Natural killer cell (primary cell): ENCODE measurements around the gene CFL1. TPM values are rescaled to one million over a fixed set of nuclear protein-coding genes. Genes with fewer than 3 reads are reported as not detected.

Experiments
- ATAC-seq, 3 donors: fragments of 150-1000 bp in 2 of 3; fragments of 200-7000 bp in 1 of 3; cut with Tn5 transposase; 1 replicate in 1 of 3; 2 replicates in 2 of 3; pipeline ENCODE4 v1.10.0; 2021; ENCODE audit warnings: mild to moderate bottlenecking in 2 of 3, moderate library complexity in 2 of 3
- DNase-seq, 2 donors: peaks; one replicate each; pipeline versions ENCODE4 v3.0.0 to v3.0.0-alpha.2; 2013 to 2021; ENCODE audit warnings: mixed read lengths in 1 of 2
- H3K27ac ChIP-seq: one replicate; pipeline ENCODE4 v1.5.1; 2013; ENCODE audit warnings: mild to moderate bottlenecking, low read length
- H3K27me3 ChIP-seq: one replicate; pipeline ENCODE4 v1.6.1; 2013; ENCODE audit warnings: low read length; ENCODE audit not compliant: control insufficient read depth, insufficient read depth
- H3K36me3 ChIP-seq: one replicate; pipeline ENCODE4 v1.6.1; 2013; ENCODE audit warnings: low read length; ENCODE audit not compliant: control insufficient read depth, insufficient read depth
- H3K4me1 ChIP-seq: one replicate; pipeline ENCODE4 v1.6.1; 2013; ENCODE audit warnings: low read length; ENCODE audit not compliant: control insufficient read depth, insufficient read depth
- H3K4me3 ChIP-seq: one replicate; pipeline ENCODE4 v1.5.1; 2013; ENCODE audit warnings: low read length
- H3K9me3 ChIP-seq: one replicate; pipeline ENCODE4 v1.6.1; 2013; ENCODE audit warnings: low read length; ENCODE audit not compliant: control insufficient read depth, insufficient read depth
- H3K27ac Mint-ChIP-seq, 2 donors: one replicate each; pipeline ENCODE4 v1.8.0; 2022; ENCODE audit warnings: mild to moderate bottlenecking in 2 of 2, mixed read lengths in 2 of 2, moderate library complexity in 1 of 2
- H3K27me3 Mint-ChIP-seq, 2 donors: one replicate each; pipeline ENCODE4 v1.8.0; 2022; ENCODE audit warnings: low read depth in 2 of 2, mixed read lengths in 2 of 2
- H3K36me3 Mint-ChIP-seq: one replicate; pipeline ENCODE4 v1.8.0; 2022; ENCODE audit warnings: mixed read lengths
- H3K4me1 Mint-ChIP-seq, 2 donors: one replicate each; pipeline ENCODE4 v1.8.0; 2022; ENCODE audit warnings: mixed read lengths in 2 of 2
- H3K4me3 Mint-ChIP-seq: one replicate; pipeline ENCODE4 v1.8.0; 2022; ENCODE audit warnings: mild to moderate bottlenecking, moderate library complexity, mixed read lengths
- H3K9me3 Mint-ChIP-seq, 2 donors: one replicate each; pipeline ENCODE4 v1.8.0; 2022; ENCODE audit warnings: mixed read lengths in 2 of 2
- WGBS: methylation state at CpG from one replicate; pipeline ENCODE4 v1.1.7; 2013; ENCODE audit warnings: missing lambda C conversion rate; ENCODE audit not compliant: insufficient coverage; 5-methylcytosine and 5-hydroxymethylcytosine counted together
- intact Hi-C: fragments of 100-400 bp; cut with micrococcal nuclease; formaldehyde crosslinking; loops from one replicate; pipeline ENCODE4 v1.14.2; 2022
- total RNA-seq, 4 donors: library from RNA; stranded (reverse); fragments of 120-200 nt in 1 of 4; gene quantifications; one replicate each; pipeline versions ENCODE4 v1.2.3 to v1.2.4, GENCODE V29; 2013 to 2022
- TF ChIP-seq, protein P1 (sequence below): fragments of 200-600 bp; IDR thresholded peaks from one replicate; pipeline ENCODE4 v1.8.0; 2022; ENCODE audit warnings: antibody characterized with exemption

The CFL1 gene
- total RNA-seq, result 1,000 to 10,000 TPM; 1,035 to 1,220 (median 1,095) TPM
- 902 TPM for total RNA-seq (2013)

- TF ChIP-seq, protein P1, sequence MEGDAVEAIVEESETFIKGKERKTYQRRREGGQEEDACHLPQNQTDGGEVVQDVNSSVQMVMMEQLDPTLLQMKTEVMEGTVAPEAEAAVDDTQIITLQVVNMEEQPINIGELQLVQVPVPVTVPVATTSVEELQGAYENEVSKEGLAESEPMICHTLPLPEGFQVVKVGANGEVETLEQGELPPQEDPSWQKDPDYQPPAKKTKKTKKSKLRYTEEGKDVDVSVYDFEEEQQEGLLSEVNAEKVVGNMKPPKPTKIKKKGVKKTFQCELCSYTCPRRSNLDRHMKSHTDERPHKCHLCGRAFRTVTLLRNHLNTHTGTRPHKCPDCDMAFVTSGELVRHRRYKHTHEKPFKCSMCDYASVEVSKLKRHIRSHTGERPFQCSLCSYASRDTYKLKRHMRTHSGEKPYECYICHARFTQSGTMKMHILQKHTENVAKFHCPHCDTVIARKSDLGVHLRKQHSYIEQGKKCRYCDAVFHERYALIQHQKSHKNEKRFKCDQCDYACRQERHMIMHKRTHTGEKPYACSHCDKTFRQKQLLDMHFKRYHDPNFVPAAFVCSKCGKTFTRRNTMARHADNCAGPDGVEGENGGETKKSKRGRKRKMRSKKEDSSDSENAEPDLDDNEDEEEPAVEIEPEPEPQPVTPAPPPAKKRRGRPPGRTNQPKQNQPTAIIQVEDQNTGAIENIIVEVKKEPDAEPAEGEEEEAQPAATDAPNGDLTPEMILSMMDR, result no peak
- DNase-seq (peak; percentile 91 to 98), ATAC-seq (peak; percentile 60 to 80 (median 69))
- Histone ChIP-seq H3K4me3 (peak within 1 kb of the TSS; percentile 80), H3K9me3 (no peaks in the 10 kb centered on the region), H3K4me1 (peaks cover 61% of the 10 kb centered on the region), H3K36me3 (peaks cover 42% of the 10 kb centered on the region), H3K27me3 (no peaks in the 10 kb centered on the region), H3K27ac (peak within 1 kb of the TSS; percentile 64)
- H3K36me3 Mint-ChIP-seq, result peaks cover 7% of the 10 kb centered on the region
- WGBS, result under 1% methylated on average over 92 of the region's 92 CpGs
- no peaks in the 10 kb centered on the region for H3K9me3 Mint-ChIP-seq
- H3K27ac Mint-ChIP-seq, result peak within 1 kb of the TSS; percentile 97 to 98
- peaks cover 62 to 72% of the 10 kb centered on the region in 2 donors for H3K4me1 Mint-ChIP-seq
- H3K27me3 Mint-ChIP-seq, result no peaks in the 10 kb centered on the region
- intact Hi-C loops, result loop anchor here (1.0 to 5.0 kb wide), 3 partner anchors 15 to 243 kb away; partner anchors contain the start of genes C11orf68, DRAP1, EFEMP2 and PCNX3
- H3K4me3 Mint-ChIP-seq, result peak within 1 kb of the TSS; percentile 98
These were observed at the start of gene CFL1 for GRCh38 chr11:65857853-65858680. Gene CFL1, minus strand, starts transcription at chr11:65858180. Its CDS starts 81 bp downstream, at chr11:65858099.

GRCh38 chr11:65906602-65907001, 48.6 kb upstream of the CFL1 start:
- no peak overlapping the region for H3K27ac ChIP-seq
- Mint-ChIP-seq H3K36me3 (no peaks in the 10 kb centered on the region), H3K27ac (no peak overlapping the region), H3K27me3 (peaks cover 5 to 6% of the 10 kb centered on the region in 2 donors), H3K4me1 (peaks cover 10 to 11% of the 10 kb centered on the region in 2 donors), H3K4me3 (no peak overlapping the region), H3K9me3 (no peaks in the 10 kb centered on the region)
- ATAC-seq (no peak), DNase-seq (no peak)
- H3K9me3 ChIP-seq, result no peaks in the 10 kb centered on the region
- no peaks in the 10 kb centered on the region for H3K27me3 ChIP-seq
- no peak overlapping the region for H3K4me3 ChIP-seq
- intact Hi-C loops, result no loop called here
- peaks cover 12% of the 10 kb centered on the region for H3K4me1 ChIP-seq
- TF ChIP-seq, protein P1, result no peak
- 85% methylated on average over 5 of the region's 5 CpGs for WGBS
- no peaks in the 10 kb centered on the region for H3K36me3 ChIP-seq

GRCh38 chr11:65903715-65904114, 45.7 kb upstream of the CFL1 start:
- Mint-ChIP-seq H3K27ac (peak overlapping the region in 1 of 2 donors; percentile 98), H3K9me3 (no peaks in the 10 kb centered on the region), H3K4me3 (no peak overlapping the region), H3K4me1 (peaks cover 12 to 21% of the 10 kb centered on the region in 2 donors), H3K27me3 (peaks cover 4 to 6% of the 10 kb centered on the region in 2 donors), H3K36me3 (no peaks in the 10 kb centered on the region)
- Histone ChIP-seq H3K4me3 (no peak overlapping the region), H3K27ac (no peak overlapping the region), H3K36me3 (no peaks in the 10 kb centered on the region), H3K27me3 (peaks cover 5% of the 10 kb centered on the region), H3K9me3 (no peaks in the 10 kb centered on the region), H3K4me1 (peaks cover 36% of the 10 kb centered on the region)
- intact Hi-C loops, result loop anchor here (2.0 kb wide), 1 partner anchor 15 kb away; the partner anchor contains the start of genes C11orf68 and DRAP1
- DNase-seq (no peak), ATAC-seq (no peak)
- WGBS, result 92% methylated on average over 8 of the region's 8 CpGs
- TF ChIP-seq, protein P1, result no peak
